Occipital lobe (tissue), 2 donors: ENCODE results near the gene DCXR. TPM values are rescaled to one million over a fixed set of nuclear protein-coding genes. Genes with fewer than 3 reads are reported as not detected.

Source experiments
- DNase-seq: peaks from one replicate; lab custom pipeline; 2025; lab: John Stamatoyannopoulos, UW
- total RNA-seq: library from RNA; depleted of rRNA; stranded (reverse); fragments of >200 nt; gene quantifications from one replicate; pipeline ENCODE4 v1.2.3, GENCODE V29; 2014

The DCXR gene
- total RNA-seq, 1 donor from 2014 or later: 18.1 TPM

GRCh38 chr17:82055023-82055964 is 17.8 kb upstream of the DCXR start:
- DNase-seq: no peak

GRCh38 chr17:82054351-82055022 is 17.0 kb upstream of the DCXR start:
- no peak for DNase-seq

- no peak for DNase-seq
Measured at GRCh38 chr17:82053556-82054263, 16.2 kb upstream of the DCXR start.

- no peak for DNase-seq
Measured at GRCh38 chr17:82053130-82053529, 15.6 kb upstream of the DCXR start.

GRCh38 chr17:82052638-82053059 is 15.2 kb upstream of the DCXR start:
- no peak for DNase-seq

GRCh38 chr17:82051776-82052637 is 14.5 kb upstream of the DCXR start, which contains the start of the genes GPS1 and RFNG:
Gene GPS1, plus strand, starts transcription at chr17:82051898. Its CDS starts 34 bp downstream, at chr17:82051932.
Gene RFNG, minus strand, starts transcription at chr17:82051811. Its CDS starts 45 bp downstream, at chr17:82051766.
- DNase-seq: peak; percentile 70

- no peak for DNase-seq
Measured at GRCh38 chr17:82050761-82051641, 13.5 kb upstream of the DCXR start.

- no peak for DNase-seq
Measured at GRCh38 chr17:82050152-82050760, 12.8 kb upstream of the DCXR start.

GRCh38 chr17:82049521-82049971 is 12.0 kb upstream of the DCXR start:
- no peak for DNase-seq

- DNase-seq: no peak
Measured at GRCh38 chr17:82049106-82049505, 11.6 kb upstream of the DCXR start.

- DNase-seq: no peak
Measured at GRCh38 chr17:82048571-82048971, 11.1 kb upstream of the DCXR start.

- DNase-seq: no peak
Measured at GRCh38 chr17:82047914-82048570, 10.5 kb upstream of the DCXR start.

- DNase-seq: no peak
Measured at GRCh38 chr17:82047379-82047778, 9.9 kb upstream of the DCXR start.

GRCh38 chr17:82046903-82047302 is 9.4 kb upstream of the DCXR start:
- no peak for DNase-seq

- no peak for DNase-seq
Measured at GRCh38 chr17:82045936-82046484, 8.5 kb upstream of the DCXR start.

GRCh38 chr17:82043507-82043906 is 6.0 kb upstream of the DCXR start:
- DNase-seq: no peak

- no peak for DNase-seq
Measured at GRCh38 chr17:82042649-82043048, 5.2 kb upstream of the DCXR start.

GRCh38 chr17:82041144-82041814 is 3.8 kb upstream of the DCXR start:
- DNase-seq: no peak
